Gastrocnemius medialis (tissue), 4 donors: Measurements from ENCODE around the gene ABCB10.

Experiments used
- POLR2A ChIP-seq, 2 donors: fragments of 450-650 bp; IDR thresholded peaks; one replicate each; pipeline ENCODE4 v1.6.1; 2017; ENCODE audit warnings: antibody characterized with exemption in 2 of 2, mild to moderate bottlenecking in 2 of 2, moderate library complexity in 2 of 2
- TF ChIP-seq, protein P1 (sequence below), 5 experiments: fragments of 450-650 bp in 3 of 5; fragments of 200-600 bp in 2 of 5; sonication (generic) in 2 of 5; IDR thresholded peaks in 4 of 5; conservative IDR thresholded peaks in 1 of 5; 1 replicate in 4 of 5; 2 replicates in 1 of 5; pipeline ENCODE4 v1.5.1; 2016 to 2019; ENCODE audit warnings: antibody characterized with exemption in 5 of 5, mild to moderate bottlenecking in 3 of 5, moderate library complexity in 3 of 5

DNA sequence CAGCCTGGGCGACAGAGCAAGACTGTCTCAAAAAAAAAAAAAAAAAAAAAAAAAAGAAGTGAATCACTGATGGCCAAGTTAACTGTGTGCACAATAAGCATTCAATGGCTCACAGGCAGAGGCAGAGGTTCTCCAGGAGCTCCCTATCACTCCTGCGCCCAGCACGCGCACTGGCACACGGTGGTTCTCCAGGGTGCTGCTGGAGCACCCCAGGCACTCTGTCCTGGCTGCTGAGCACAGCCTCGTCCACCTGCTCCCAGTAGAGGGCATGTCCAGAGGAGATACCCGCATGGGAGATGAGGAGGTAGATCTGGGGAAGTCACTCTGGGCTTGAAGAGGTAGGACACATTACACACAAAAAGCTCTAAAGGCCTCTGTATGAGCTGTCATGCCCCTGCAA is 28.9 kb downstream of the ABCB10 start:
- no peak for TF ChIP-seq POLR2A (IDR thresholded peaks at IDR 0.05)
- TF ChIP-seq, protein P1, sequence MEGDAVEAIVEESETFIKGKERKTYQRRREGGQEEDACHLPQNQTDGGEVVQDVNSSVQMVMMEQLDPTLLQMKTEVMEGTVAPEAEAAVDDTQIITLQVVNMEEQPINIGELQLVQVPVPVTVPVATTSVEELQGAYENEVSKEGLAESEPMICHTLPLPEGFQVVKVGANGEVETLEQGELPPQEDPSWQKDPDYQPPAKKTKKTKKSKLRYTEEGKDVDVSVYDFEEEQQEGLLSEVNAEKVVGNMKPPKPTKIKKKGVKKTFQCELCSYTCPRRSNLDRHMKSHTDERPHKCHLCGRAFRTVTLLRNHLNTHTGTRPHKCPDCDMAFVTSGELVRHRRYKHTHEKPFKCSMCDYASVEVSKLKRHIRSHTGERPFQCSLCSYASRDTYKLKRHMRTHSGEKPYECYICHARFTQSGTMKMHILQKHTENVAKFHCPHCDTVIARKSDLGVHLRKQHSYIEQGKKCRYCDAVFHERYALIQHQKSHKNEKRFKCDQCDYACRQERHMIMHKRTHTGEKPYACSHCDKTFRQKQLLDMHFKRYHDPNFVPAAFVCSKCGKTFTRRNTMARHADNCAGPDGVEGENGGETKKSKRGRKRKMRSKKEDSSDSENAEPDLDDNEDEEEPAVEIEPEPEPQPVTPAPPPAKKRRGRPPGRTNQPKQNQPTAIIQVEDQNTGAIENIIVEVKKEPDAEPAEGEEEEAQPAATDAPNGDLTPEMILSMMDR (IDR thresholded peaks at IDR 0.05 in 4 of 5, conservative IDR thresholded peaks at IDR 0.05 in 1 of 5), result no peak
